ENCODE results near the gene VIPR1.

GRCh38 chr3:42518800-42519567 is 16.5 kb downstream of the VIPR1 start:
- no peak for TF ChIP-seq CTCF (IDR thresholded peaks at IDR 0.05)
- no peak for TF ChIP-seq REST (IDR thresholded peaks at IDR 0.05; ENCODE audit: insufficient read depth in 1 of 2, low read depth in 2 of 2, low read length in 1 of 2)
- TF ChIP-seq POLR2AphosphoS5 (IDR thresholded peaks at IDR 0.05; ENCODE audit: low read depth, low read length), result no peak

Data from Panc1 (cell line).